Measurements from ENCODE around the gene FOXP1.

GRCh38 chr3:71145954-71146353 lies 437.6 kb downstream of the FOXP1 start:
- TF ChIP-seq CTCF (IDR thresholded peaks at IDR 0.05; ENCODE audit: low read length) (no peak), EZH2 (IDR thresholded peaks at IDR 0.05; ENCODE audit: borderline replicate concordance, low read length) (no peak)
